HG02763 (cell line): Measurements from ENCODE around the gene VGF.

Source experiments
- ATAC-seq: cut with Tn5 transposase; IDR thresholded peaks from one replicate; pipeline ENCODE4 v1.9.1; 2021; ENCODE audit warnings: mild to moderate bottlenecking, moderate library complexity; ENCODE audit not compliant: unreplicated experiment

Gene VGF

DNA sequence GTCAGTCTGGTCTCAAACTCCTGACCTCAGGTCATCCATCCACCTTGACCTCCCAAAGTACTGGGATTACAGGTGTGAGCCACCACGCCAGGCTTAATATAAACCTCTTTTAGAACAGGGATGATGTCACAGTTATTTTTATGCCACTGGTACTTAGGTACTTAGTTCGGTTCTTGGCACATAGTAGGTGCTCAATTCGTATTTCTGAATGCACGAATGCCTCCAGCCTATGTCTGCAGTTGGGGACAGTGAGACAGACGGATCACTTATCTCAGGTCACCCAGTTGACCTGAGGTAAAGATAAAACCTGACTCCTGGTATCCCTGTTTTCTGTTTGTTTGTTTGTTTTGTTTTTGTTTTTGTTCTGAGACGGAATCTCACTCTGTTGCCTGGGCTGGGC is 20.8 kb upstream of the VGF start:
- ATAC-seq, result no peak

DNA sequence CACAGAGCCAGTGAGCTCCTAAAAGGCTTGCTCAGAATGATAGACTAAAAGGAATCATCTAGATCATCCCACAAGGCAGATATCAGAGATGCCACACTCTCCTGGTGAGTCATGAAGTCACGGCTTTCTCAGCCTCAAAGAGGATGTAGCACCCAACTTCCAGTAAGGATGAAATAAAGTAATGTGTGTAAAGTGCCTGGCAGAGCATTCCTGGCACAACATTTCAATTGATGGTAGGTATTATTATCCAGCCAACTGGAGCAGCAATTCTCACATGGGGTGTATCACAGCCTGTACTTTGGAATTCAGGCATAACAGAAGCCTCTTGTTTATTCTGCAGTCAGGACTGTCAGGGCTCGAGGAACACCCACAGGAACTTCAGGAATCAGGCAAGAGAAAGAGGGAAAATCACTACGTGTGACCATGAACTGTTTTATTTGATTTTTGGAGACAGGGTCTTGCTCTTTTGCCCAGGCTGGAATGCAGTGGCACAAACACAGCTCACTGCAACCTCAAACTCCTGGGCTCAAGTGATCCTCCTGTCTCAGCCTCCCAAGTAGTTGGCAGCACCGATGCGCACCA is 20.0 kb upstream of the VGF start:
- ATAC-seq, result no peak

DNA sequence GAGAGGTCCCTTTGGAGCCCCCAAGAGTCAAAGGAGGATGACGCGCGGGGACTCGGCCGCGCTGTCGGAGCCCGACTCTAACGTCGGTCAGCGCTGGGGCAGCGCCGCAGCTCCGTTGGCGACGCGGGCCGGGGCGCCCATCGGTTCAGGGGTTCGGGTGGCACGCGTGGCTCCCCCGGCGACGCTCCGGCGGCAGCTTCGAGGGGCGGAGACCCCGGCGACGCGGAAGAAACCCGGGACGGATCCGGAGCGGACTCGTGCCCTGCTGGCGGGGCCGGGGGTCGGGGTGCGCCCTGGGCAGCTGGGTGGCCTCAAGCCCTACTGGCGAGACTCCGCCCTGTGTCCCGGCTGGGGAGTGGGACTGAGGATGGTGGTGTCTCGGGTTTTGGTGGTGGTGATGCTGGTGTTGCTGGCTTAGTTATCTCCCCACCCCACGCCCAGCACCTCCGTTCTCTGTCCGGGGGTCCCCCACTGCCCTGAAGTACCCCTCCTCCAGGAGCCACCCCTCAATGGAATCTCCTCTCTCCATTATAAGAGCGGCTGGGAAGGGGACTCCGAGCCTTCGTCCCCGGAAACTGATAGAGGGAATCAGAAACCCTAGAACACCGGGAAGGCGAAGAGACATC is 14.9 kb upstream of the VGF start, which contains the start of gene NAT16:
Gene NAT16, minus strand, starts transcription at position 164 of the 626 bp plus-strand sequence. CDS start 5,486 bp downstream, outside the sequence.
- no peak for ATAC-seq

DNA sequence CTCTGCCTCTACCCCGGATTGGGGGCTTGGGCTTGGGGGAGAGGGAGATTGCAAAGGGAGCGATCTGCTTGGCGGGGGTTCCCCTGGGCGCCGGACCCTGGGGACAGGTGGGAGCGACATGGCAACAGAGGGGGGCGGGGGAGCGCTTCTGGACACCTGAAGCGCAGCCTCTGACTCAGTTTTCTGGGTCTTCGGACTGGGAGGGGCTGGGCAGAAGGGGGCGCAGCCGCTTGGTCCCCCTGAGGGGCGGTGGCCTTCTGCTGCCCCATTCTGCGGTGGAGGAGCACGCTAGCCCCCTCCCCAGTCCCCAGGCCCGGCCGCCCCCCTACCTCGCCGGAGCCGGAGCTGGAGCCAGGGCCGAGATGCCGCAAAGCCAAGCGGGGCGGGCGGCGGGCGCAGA is 14.3 kb upstream of the VGF start:
- no peak for ATAC-seq

DNA sequence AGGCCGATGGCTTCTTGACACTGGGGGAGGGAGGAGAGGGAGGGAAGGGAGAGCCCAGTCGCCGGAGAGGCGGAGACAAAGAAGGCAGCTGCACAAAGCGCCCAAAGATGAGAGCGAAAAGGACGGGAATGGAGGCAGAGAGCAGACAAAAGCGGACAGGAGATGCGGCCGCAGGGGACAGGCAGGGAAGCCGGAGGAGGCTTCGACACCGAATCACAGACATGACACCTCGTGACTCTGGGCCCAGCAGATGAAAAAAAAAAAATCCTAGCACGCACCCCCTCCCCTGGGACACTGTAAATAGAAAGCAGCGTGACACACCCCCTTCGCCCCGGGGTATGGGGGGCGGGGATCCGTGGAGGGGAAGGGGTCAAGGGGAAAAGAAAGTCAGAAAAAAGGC is 13.7 kb upstream of the VGF start:
- no peak for ATAC-seq

DNA sequence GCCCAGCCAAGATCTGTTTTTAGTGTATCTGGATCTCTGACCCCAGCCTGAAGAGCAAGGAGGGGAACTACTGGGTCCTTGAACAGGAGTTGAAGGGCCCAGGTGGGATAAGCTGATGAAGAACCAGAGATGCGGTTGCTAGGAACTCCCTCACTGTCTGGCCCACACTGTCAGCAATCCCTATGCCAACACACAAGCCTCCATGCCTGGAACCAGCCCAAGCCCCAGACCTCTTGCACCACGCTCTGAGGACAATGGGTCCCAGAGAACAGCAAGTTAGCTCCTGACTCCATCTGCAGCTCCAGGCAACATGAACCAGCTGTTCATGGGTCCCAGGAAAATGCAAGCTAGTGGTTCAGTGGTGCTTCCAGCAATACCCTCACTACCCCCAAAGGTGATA is 12.3 kb upstream of the VGF start:
- no peak for ATAC-seq

DNA sequence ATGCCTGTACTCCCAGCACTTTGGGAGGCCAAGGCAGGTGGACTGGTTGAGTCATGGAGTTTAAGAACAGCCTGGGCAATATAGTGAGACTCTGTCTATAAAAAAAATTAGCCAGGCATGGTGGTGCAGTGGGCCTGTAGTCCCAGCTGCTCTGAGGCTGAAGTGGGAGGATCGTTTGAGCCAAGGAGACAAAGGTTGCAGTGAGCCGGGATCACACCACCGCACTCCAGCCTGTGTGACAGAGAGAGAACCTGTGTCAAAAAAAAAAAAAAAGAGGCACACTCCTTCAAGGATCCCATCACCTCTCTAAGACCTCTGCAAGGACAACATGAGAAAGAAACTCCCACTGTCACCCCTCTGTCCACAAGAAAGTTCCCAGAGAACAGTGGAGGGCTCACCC is 10.3 kb upstream of the VGF start:
- no peak for ATAC-seq

DNA sequence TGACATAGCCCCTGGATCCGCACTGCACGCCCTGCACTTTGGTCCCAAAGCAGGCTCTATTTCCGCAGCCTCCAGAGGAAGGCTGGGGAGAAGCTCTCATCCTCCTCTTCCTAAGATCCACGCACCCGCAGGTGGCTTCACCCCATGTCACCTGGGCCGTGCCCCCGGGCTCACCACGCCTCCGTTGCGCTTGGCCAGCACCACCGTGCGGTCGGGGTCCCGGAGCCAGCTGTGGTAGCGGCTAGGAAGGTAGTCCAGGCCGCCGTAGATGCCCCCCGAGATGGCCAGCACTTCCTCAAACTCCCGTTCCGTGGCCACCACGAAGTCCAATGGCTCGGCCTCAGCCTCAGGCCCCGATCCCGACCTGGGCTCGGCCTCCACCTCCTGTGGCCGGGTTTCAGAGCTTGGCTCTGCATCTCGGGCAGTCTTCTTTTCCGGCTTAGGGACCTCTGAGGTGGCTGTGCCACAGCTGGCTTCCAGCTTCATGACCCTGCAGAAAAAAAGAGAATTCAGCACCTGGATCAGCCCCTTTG is 9.0 kb upstream of the VGF start:
- no peak for ATAC-seq

DNA sequence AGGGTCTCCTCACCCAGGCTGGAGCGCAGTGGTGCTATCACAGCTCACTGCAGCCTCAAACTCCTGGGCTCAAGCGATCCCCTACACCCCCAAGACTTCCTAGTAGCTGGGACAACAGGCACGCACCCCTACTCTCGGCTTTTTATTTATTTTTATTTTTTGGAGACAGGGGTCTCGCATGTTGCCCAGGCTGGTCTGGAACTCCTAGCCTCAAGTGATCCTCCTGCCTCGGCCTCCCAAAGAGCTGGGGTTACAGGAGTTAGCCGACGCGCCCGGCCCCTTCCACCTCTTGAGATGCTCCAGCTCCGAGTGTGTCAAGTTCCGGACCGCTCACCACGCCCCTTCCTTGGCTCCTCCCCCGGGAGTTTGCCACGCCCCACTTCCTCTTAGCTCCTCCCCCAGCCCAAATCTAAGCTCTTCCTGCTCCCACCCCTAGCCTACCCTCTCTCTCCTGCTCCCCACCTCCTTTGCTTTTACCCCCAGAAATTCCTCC is 8.4 kb upstream of the VGF start:
- ATAC-seq, result no peak

DNA sequence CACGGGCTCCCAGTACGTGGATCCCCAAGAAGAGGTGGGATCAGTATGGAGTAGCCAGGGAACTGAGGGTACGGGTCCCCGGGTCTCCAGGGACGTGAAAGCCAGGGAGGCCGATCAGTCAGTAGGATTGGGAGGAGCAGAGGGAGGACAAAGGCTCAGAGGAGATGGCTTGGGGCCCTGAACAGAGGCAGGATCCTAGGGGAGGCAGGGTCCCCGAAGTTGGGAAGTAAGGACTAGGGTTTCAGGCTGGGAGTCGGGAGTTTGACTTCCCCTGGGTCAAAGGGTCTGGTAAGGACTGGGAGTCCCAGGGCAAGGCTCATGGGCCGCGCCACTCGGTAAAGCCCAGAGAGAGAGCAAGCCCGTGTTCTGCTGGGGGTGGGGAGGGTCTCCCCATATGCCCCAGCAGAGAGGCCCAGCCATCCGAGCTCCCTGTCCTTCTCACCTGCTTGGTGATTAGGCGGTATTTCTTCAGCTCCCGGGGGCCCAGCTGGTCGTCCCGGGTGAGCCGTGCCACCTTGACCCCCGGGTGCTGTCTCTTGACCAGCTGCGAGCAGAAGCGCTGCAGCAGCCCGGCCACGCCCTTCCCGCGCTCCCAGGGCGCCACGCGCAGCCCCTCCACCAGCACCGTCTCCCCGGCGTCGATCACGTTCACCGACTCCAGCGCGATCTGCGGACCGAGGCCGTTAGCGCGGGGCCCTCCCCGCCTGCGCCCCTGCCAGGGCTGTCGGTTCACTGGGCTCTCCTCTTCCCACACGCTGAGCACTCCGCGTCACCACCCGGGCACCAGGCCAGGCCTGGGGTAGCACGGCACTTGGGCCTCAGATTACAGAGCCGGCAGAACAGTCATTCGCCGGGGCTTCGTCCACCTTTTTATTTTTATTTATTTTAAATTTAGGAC is 7.7 kb upstream of the VGF start:
- no peak for ATAC-seq

DNA sequence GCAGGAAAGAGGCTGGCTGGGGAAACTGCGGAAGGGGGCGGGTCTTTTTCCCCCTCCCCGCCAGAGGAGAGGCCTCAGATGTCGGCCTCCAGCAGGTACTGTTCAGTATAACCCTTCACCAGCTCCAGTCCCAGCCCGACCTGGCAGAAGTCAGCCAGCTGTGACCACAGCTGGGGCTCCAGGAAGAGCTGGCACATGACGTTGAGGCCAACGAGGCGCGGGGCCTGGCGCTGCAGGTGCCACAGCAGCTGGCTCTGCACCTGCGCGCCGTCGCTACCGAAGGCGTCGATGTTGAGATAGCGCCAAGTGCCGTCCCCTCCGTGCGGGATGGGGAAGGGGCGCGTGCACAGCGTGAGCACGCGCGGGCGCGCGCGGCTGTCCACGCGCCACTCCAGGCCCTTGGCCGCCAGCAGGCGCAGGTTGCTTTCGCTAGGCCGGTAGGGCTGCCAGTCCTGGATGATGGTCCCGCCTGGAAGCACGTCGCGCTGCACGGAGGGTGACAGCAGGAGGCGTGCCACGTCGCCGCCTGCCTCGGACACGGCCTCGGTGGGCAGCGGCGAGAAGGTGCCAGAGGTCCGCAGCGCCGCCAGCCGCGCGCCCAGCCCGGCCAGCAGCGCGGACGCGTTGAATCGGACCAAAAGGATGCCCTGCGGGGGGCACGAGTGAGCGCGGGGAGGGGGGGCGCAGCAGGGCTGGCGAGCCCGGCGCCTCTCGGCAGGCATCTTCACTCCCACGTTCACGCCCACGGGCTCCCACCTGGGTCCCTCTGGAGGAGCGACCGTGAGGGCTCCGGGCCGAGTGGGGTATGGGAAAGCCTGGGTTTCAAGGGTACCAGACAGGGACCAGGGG is 6.9 kb upstream of the VGF start:
- no peak for ATAC-seq

DNA sequence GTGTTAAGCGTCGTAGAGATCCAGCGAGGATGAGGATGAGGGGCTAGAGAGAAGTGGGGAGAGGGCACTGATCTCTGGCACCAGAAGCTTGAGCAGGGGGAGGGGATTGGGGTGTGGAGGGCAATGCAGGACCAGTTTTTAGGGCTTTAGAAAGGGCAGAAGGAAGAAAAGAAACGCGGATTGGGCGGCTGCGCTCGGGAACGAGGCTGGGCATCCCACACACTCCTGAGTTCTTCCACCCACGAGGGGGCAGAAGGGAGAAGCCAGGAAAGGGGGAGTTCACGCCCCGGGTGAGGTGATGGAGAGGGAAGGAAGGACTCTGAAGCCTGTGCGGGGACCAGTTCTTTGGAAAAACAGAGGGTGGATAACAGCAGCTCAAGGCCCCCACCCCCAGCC is 6.1 kb upstream of the VGF start:
- ATAC-seq, result no peak

DNA sequence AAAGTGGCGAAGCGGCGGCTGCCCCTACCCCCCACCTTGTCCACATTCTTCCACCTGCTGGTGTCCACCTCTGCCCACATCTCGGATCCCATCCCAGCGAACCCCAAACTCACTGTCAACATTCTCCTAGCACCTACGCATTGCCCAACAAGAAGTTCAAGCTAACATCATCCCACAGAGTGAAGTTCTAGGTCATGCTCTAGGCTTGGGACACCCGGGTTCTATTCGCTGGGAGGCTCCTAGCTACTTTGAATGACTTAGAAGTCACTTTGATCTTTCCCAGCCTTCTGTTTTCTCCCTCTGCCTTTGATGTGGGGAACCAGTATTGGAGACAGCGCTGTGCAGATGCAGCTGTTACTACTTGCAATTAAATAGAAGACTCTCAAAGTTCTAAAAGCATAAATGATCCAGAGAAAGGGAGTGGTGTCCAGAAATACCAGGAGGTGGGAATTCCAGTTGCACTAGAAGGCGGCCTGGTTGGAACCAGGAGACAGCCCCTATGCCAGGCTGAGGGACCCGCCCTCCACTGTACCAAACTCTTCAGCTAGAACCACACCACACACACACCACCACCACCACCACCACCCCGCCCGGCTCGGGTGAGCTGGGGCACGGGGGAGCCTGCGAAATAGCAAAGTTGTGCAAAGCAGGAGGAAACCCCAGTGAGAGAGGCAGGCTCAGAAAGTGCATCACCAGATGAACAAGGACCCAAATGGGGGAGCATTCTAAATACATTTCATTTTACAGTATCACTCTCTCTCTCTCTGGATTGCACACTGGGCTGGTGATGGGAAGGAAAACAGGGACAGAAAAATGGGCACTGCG is 5.5 kb upstream of the VGF start:
- ATAC-seq, result no peak

DNA sequence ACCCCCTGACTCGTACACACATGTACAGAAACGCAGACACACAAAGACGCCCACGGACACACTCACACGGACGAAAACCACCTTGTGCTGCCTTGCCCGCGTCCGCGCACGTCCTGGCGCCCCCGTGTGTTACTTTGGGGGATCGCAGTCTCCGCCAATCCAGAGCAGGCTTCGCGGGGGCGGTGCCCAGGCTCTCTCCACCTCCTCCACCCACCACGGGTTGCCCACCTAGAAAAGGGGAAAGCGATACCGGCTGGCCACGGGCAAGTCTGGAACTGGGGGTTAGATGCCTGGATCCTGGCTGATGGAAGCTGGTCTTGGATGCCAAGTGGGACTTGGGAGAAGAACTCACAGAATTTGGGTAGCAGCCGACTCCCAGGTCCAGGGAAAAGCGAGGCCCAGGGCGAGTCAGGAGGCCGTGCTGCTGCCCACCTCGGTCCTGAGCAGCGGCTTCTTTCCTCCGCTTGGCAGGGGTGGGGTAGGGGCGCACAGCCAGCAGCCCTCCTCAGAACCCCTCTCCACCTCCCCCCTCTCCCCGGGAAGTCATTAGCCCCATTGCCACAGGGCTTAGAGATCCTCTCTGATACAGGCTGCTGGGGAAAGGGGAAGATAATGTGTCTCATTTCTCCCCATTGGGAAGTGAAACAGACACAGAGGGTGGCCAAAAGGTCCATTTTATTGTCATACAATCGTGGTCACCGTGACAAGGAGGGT is 4.6 kb upstream of the VGF start:
- no peak for ATAC-seq

DNA sequence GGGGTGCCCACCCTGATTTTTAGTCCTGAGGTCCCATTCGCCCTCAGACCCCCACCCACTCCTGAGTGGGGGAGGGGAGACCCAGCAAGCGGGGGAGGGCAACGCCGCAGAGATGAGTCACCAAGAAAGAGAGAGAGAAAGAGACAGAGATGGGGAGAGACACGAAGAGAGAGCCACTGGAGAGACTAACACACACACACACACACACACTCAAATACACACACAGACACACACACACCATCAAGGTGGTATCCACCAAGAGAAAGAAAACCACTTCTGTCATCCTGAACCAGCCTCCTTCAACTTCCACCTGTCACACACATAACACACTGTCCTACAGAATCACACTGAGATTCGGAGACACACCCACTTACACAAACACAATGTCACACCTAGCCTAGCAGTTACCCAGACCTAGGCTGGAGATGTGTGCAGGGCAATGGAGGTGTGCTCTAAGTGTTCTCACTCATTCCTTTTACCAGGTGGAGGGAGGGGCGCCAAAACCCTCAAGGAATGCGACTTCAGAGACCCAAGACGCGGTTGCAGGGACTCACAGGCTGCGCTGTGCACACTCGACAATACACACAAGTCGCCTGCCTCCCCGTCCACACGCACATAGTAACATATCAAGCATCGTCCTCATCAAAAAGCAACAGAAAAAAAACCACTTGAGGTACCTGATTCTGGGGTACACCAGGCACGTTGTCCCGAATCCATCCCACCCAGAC is 3.9 kb upstream of the VGF start:
- ATAC-seq, result no peak

DNA sequence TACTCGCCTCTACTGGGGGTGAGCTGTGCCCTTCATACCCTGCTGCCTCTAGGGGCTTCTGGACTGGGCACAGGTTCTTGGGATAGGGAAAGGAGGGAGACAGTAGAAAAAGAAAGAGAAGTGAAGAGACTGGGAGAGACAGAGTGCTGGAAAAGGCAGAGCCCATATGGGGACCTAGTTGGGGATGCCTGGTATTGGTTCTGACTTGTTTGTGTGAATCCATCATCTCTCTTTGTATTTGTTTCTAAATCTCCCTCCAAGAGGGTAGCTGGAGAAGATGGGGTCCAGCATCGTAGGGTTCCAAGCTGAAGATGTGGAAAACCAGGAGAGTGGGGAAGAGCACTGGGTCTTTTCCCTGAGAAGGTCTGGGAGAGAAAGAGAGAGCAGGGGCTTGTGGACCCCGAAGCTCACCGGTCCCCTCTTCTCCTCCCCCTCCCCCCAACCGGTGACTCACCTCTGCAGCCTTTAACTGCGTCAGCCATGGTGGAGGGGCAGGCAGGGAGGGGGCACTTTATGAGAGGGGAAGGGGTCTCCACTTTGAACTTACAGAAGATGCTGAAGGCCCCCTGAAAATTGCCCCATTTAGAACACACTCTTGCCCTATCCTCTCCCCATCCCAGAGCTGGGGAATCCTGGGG is 3.2 kb upstream of the VGF start:
- ATAC-seq, result no peak

DNA sequence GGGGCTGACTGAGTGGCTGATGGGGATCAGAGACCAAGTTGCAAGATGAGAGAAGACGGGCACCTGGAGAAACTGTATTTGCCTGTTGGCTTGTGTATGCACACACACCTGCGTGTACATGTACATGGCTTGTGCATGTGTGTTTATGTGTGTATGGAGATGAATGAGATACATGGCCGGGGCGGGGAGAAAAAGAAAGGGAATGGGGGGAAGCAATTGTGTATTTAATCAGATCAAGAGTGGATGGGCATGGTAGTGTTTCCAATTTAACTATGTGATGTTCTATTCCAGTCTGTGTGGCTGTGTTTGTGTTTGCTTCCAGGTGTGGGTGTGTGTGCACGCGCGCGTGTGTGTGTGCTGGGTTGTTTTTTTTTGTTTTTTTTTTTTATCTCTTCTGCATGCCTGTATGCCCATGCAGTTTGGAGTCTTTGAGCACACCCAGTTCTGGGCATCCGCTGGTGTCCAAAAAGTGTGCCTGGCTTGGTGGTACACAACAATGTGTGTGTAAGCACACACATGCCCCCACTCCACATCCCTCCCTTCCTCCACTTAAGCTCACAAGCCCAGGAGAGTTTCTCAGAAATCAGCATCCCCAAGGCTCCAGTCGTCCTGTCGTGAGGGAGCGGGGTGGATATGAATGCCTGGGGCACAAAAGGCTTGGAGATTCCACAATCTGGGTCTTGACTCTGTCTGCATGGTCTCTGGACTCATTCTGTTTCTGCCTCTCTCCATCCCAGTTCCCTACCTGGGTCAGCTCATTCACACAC is 2.5 kb upstream of the VGF start:
- no peak for ATAC-seq
